GM21737 (cell line): Measurements from ENCODE around the gene INAVA.
A peak's percentile ranks its signal among the peaks of the same experiment; 100 is the strongest.

Experiments
- ATAC-seq: cut with Tn5 transposase; IDR thresholded peaks from one replicate; pipeline ENCODE4 v1.9.1; 2021; ENCODE audit warnings: mild to moderate bottlenecking, moderate library complexity; ENCODE audit not compliant: unreplicated experiment

Gene INAVA, protein sequence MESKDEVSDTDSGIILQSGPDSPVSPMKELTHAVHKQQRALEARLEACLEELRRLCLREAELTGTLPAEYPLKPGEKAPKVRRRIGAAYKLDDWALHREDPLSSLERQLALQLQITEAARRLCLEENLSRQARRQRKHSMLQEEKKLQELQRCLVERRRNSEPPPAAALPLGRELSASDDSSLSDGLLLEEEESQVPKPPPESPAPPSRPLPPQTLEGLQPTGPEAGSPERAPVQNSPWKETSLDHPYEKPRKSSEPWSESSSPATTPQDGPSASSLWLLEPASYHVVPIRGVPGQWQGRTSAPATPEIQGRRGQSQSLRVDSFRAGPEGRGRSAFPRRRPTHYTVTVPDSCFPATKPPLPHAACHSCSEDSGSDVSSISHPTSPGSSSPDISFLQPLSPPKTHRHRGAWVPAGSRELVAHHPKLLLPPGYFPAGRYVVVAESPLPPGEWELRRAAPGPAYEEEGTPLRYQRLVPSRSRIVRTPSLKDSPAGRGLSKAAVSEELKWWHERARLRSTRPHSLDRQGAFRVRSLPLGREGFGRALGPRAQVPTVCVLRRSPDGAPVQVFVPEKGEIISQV

DNA sequence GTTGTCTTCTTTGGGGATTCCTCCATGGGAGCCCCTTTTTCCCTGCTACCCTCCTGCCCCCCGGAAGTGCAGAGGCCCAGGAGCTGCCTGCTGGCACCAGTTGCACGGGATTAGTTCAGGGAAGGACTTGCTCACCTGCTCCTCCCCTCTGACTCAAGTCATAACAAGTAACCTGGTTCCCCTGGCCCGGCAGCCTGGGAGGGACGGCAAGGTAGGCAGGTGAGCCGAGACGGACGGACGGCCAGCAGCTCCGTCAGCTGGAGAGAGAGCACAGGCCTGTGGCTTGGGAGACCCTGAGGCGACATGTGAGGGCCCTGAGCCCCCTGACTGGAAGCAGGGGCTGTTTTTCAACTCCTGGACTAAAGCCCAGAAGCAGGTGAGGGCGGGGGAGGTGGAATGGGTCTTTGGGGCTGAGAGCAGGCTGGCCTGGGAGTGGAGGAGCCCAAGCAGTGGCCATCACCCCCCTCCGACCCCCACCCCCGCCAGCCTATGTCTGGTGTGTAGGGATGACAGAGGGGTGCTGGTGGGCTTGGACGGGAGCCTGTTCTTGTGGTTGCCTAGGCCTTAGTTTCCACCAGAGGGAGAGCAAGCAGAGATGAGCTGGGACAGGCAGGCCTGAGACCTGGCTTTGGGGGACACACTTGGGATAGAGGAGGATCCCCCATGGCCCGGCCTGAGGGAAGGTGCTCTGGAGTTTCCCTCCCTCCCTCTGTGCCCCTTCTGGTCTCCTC is at the start of gene INAVA:
TSS of gene INAVA (plus strand) at position 189 of the 731 bp plus-strand sequence. CDS start 3,501 bp downstream, outside the sequence.
- no peak for ATAC-seq

DNA sequence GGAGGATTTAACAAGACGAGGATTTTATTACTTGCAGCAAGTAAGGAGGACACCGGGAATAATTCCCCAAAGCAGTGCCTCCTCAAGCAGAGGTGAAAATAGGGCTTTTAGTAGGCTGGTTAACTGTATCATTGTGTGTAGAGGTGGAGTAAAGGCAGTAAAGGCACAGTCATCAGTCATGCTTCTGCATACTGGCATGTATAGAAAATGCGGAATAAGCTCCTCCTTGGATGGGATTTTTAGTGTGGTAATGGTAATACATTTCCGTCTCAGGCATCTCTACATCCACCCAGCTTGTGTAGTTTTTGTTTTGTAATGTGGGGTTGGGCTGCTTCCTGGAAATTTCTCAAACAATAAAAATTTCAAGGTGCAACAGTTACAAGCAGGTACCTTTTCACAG is 49.3 kb upstream of the INAVA start:
- no peak for ATAC-seq

DNA sequence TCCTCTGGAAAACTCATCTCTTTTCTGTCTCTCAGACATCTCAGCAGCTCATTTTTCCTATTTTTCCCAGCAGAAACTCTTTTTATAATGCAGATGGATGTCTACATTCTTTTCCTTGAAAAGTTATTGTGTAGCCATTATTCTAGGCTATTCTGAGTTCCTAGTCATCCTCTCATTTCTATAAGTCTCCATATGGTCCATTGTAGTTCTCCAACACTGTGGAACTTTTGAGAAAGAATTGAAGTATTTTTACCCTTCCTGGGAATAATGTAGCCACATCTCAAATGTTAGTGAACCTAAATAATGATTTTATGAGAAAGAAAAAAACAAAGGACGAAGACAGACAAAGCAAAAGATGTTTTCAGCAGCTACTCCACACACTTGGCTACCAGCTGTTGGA is 48.3 kb upstream of the INAVA start:
- no peak for ATAC-seq

DNA sequence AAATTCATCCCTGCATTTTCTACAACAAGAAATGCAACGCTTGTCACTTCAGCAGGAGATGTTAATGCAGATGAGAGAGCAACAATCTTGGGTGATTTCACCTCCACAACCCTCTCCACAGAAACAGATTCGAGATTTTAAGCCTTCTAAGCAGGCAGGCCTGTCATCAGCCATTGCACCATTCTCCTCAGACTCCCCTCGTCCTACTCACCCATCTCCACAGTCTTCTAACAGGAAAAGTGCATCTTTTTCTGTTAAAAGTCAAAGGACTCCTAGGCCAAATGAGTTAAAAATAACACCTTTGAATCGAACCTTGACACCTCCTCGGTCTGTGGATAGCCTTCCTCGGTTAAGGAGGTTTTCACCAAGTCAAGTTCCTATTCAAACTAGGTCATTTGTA is 45.3 kb upstream of the INAVA start:
- ATAC-seq, result no peak

DNA sequence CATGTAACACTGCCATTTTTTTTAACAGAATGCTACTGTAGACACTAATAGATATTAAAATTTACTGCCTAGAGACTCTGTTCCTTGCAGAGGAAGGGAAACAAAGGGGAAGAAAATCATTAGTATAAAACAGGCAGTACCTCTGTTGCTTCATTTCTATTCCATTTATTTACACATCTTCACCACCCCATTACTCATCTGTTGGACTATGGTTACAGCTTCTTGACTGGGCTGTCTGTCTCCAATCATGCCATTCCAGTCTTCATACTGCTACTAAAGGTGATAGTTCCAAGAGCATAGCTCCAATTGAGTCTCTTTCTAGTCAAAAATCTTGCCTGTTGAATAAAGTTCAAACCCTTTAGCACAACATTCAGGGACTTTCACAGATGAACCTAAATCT is 44.1 kb upstream of the INAVA start:
- no peak for ATAC-seq

DNA sequence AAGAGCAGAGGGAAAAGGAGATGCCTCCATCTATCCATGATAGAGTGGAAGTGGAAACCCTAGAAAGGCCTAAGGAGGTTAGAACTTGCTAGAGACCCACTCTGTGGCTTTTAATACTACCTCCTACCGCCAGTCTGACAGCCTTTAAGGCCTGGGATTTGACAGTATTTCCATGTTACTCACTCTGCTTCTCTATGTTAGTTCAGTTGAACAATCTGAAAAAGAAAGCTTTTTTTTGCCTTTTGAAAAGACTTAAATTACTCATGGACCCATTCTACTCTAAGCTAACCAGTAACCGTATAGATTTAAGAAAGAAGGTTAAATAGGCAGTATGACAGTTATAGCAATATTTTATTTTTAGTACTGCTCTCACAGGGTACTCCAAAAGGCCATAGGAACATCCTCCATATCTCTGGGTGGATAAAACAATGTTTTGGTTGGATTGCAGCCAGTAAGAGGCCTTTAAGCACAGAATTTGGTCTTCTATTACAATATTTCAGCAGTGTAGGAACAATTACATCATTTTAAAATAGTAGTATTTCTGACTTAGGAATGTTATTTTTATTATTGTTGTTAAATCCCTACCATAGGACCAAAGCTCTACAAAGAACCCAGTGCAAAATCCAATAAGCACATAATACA is 37.9 kb upstream of the INAVA start:
- no peak for ATAC-seq

DNA sequence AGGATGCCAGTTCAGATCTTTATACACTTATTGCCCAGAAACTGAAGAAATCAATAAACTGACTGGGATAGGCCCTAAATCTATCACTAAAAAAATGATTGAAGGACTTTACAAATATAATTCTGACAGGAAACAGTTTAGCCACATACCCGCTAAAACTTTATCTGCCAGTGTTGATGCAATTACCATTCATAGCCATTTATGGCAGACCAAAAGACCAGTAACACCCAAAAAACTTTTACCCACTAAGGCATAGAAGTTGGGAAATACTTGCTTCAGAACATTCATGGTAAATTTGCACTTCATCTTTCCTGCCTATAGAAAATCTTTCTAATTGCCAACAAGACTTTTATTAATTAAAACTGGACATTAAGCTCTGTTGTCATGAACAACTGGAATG is 36.9 kb upstream of the INAVA start:
- ATAC-seq, result no peak

DNA sequence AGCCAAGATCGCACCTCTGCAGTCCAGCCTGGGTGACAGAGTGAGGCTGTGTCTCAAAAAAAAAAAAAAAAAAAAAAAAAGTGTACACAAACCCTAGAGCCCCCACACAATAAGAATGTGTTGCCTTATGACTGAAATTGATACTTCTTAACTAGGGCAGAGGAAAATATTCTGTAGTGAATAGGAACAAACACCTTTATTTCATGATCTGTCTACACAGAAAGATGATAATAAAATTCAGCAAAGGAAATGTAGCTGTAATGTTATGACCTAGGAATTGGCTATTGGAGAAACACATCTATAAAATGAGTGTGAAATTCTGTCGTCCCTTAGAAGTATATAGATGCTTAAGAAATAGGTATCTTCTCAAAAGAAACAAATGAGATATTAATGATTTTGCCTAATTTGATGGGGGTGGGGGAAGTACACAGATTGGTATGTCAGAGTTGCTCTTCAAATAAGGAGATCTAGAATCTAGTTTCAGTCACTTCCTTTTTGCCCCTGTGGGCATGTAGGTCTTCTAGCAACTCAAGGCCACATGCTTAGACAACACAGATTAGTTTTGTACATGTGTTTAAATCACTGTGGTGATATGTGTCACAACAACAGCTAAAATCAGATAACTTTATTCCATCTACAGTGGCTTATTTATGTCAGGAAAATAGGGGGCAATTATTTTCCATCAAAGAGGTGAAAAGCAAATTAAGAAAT is 32.6 kb upstream of the INAVA start:
- ATAC-seq, result no peak

DNA sequence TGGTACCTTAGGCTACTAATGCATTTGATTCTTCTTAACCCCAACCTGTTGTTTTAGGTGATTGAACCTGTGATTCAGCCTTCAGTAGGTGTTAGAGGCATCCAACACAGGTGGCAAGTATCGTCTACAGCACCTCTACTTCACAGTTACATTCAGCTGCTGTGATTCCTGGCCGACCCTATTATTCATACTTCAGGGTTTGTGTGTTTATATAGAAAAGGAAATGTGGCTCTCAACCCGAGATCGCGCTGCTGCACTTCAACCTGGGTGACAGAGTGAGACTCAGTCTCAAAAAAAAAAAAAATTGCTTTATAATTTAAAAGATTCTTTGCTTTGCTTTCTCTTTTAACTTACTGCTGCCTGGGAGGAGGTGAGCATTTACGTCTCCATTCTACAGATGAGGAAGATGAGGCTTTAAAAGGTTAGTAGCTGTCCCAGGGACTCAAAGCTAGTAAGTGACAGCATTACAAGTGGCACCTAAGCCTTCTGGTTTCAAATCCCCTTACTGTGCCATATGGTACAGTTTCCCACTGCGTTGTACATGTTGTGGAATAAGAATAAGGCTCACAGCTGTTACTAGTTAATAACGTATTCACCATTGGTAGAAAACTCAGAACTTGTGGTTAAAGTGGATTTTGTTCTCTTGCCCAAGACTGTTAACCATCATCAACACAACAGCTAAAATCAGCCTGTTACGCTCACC is 31.8 kb upstream of the INAVA start:
- ATAC-seq, result no peak

DNA sequence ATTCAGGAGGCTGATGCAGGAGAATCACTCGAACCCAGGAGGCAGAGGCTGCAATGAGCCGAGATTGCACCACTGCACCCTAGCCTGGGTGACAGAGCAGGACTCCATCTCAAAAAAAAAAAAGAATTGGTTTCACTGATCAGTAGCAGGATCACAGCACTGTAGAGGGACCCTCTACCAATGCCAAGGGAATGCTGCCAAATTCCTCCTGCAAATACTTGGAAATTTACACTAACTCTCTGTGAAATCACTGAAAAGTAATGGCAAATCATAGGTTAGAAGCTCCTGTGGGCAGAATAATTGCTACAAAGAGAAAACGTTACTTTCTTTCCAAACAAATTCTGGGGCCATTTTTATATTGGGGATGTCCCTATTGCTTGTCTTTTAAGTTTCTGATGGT is 28.6 kb upstream of the INAVA start:
- no peak for ATAC-seq

DNA sequence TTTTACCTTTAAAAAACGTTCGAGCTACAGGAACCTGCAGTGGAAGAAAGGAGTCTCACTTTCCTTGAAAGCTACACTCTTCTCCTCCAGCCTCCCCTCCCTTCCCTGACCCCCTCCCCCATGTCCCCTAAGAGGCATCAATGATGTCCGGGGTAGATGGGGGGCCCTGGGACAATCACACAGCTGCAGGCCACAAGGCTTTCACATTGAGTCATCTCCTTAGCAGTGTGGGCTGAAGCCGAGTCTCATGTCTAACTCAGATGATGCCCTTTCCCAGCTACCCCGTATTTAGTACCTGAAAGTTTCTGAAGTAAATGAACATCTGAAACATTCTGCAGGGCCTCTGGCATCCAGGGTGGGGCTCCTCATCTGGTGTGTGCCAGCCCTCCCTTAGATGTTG is 28.2 kb upstream of the INAVA start:
- ATAC-seq, result peak; percentile 74

DNA sequence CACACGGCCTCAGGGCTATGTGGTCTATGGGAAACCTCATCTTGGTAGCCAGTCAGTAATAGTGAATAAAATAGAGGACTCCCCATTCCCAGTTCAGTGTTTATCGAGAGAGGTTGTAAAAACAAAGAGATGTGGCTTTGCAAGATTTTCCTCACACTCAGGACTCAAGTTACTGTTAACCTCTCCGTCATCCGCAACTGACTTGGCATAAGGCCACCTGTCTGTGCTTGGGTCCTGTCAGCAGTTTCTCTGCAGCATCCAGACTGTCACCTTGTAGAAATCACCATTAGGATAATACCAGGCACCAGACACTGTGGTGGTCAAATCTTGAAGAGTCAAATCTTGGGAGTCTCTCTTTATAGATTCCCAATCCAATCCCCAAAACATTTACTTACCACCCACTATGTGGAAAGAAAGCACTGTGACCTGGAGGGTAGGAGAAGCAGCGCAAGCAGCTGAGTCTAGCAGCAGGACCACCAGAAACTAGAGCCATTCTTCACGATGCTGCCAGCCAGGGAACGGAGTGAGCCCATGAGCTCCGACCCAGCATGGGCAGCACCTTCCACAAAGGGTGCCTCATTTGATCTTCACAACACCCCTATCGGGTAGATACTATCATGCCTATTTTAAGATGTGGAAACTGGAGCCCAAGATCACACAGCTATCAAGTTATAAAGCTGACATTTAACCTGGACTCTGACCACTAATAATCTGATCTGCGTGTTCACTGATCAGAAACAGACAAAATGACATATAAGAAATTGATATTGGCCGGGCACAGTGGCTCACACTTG is 27.5 kb upstream of the INAVA start:
- peak; percentile 3 for ATAC-seq

DNA sequence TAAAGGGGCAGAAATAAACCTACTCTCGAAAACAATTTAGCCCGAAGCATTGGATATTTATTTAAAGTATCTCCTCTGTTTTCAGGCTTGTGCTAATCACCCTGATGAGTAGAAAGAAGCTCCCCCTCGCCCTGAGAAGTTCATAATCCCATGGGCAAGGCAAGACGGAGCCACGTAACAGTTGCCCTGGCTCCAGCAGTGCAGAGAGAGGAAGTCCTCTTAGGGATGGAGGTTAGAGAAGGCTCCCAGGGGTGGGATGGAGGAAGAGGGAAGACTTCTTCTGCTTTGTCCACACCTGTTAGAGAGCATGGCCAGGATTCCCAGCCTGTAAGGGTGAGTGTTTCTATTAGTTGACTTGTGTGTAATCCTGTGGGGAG is 25.3 kb upstream of the INAVA start:
- no peak for ATAC-seq

DNA sequence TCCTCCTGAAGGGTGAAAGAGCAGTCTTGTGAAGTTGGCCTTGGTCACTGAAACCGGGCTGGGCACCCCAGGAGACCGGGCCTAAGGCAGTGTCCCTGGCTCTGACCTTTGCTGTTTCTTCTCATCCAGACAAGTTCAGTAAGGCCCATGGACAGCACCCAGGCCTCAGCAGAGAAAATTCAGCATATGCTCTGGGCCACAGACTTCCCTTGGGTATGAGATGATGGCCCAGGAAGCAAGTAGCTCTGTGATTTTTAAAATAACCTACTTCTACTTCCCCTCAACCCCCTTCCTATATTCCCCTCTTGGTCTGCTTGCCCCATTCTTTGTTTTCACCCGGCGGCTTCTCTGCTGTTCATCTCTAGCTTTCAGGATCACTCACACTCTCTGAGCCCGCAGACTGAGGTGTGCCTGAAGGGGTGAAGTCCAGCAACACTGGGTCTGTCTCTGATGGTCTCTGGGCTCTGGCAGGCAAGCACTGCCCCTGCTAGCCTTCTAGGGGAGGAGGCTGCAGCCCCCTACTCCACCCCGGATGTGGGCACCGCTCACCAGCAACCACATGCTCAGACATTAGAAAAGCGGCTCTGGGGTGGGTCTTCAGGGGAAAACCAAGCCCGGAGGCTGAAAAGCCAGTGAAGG is 24.8 kb upstream of the INAVA start:
- peak; percentile 41 for ATAC-seq

DNA sequence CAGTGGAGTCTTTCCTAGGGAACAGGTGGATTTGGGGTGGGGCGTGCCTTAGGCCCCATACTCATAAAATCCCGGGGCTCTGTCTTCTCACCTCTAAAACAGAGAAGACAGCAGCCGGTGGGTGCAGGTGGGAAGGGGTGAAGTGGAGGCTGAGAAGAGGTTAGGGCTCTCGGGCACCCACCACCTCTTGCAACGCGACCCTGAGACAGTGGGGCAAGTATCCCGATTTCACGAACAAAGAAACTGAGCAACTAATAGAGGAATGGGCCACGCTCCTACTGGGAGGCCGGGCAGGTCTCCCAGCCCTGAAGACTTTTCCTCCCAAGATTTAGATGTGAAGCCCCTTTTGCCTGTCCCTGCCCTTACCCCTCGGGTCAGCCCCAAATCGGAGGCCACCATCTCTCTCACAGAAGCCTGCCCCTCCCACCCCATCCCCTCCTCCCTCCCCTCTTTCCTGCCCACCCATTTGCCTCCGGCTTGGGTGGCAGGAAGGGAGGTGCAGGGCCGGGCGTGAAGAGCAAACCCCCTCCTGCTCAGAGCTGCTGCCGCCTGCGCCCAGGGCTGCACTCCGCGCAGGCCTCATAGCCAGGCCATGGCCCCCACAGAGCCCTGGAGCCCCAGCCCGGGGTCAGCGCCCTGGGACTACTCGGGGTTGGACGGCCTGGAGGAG is 22.1 kb upstream of the INAVA start, which contains the start of gene GPR25:
TSS of gene GPR25 (plus strand) at position 536 of the 670 bp plus-strand sequence. CDS start at position 593, 57 bp downstream.
- ATAC-seq, result no peak

DNA sequence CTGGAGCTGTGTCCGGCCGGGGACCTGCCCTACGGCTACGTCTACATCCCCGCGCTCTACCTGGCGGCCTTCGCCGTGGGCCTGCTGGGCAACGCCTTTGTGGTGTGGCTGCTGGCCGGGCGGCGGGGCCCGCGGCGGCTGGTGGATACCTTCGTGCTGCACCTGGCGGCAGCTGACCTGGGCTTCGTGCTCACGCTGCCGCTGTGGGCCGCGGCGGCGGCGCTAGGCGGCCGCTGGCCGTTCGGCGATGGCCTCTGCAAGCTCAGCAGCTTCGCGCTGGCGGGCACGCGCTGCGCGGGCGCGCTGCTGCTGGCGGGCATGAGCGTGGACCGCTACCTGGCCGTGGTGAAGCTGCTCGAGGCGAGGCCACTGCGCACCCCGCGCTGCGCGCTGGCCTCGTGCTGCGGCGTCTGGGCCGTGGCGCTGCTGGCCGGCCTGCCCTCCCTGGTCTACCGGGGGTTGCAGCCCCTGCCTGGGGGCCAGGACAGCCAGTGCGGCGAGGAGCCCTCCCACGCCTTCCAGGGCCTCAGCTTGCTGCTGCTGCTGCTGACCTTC is 21.5 kb upstream of the INAVA start:
- no peak for ATAC-seq

DNA sequence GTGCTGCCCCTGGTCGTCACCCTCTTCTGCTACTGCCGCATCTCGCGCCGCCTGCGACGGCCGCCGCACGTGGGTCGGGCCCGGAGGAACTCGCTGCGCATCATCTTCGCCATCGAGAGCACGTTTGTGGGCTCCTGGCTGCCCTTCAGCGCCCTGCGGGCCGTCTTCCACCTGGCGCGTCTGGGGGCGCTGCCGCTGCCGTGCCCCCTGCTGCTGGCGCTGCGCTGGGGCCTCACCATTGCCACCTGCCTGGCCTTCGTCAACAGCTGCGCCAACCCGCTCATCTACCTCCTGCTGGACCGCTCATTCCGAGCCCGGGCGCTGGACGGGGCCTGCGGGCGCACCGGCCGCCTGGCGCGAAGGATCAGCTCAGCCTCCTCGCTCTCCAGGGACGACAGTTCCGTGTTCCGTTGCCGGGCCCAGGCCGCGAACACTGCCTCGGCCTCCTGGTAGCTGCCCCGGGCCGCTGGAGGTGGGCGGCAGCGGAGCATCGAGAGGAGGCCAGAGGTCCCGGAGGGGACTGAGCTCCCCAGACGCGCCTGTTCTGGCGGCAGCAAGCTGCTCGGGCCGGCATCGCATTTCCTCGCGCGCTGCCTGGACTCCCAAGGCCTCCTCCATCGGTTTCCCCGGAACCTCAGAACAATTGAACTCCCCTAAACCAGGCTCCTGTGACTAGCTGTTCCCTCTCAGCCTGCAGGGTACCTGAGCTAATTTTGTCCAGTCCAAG is 20.9 kb upstream of the INAVA start:
- no peak for ATAC-seq
